GM18951 (cell line): ENCODE measurements around the gene MAPKAPK2.

Experiments
- POLR2A ChIP-seq: IDR thresholded peaks from 4 replicates; pipeline ENCODE4 v1.6.1; 2011; ENCODE audit warnings: mild to moderate bottlenecking; ENCODE audit not compliant: insufficient read length, insufficient read depth; ENCODE audit errors: extremely low read depth
- in situ Hi-C: fragments of 300-500 bp; cut with MboI; formaldehyde crosslinking; loops from one replicate; pipeline ENCODE4 v1.12.0; 2022; ENCODE audit warnings: low sequenced_read_pairs, mixed read lengths, inconsistent platforms; ENCODE audit not compliant: unreplicated experiment

MAPKAPK2 gene

DNA sequence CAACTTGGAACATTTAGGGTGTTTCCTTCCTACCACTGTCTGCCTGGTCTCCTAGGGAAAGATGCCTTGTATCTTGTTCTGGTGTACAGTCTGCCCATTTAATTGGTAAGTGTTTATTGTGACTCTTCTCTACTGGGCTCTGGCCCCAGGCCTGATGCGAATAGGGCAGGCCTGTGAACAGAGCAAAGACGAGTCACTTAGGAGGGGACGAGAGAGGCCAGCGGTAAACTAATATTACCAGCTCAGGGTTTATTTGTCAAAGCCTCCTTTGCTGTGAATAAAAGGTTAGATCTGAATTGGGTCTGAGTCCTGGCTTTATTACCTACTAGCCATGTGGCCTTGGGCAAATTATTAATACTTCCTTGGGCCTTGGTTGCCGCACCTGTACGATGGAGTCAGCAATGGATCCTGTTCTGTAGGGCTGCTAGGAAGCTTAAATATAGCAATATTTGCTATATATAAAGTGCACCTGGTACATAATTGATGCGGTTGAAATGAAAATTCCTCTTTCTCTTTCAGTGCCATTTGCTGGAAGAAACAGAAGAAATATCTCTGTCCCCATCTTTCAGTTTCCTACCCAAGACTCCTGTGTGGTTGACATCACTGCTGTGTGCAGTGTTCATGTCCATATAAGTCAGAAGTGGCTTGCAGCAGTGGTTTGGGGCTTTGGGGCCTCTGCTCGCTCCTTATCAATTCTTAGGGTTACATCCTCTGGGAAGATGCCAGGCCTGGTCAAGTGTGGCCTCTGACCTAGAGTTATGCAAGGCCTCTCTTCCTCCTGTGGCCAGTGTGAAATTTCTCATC is 32.4 kb downstream of the MAPKAPK2 start:
- no peak for TF ChIP-seq POLR2A
- in situ Hi-C loops: no loop called here

- in situ Hi-C loops: no loop called here
- TF ChIP-seq POLR2A: no peak
Observed at GRCh38 chr1:206717674-206717989, 32.9 kb downstream of the MAPKAPK2 start.

DNA sequence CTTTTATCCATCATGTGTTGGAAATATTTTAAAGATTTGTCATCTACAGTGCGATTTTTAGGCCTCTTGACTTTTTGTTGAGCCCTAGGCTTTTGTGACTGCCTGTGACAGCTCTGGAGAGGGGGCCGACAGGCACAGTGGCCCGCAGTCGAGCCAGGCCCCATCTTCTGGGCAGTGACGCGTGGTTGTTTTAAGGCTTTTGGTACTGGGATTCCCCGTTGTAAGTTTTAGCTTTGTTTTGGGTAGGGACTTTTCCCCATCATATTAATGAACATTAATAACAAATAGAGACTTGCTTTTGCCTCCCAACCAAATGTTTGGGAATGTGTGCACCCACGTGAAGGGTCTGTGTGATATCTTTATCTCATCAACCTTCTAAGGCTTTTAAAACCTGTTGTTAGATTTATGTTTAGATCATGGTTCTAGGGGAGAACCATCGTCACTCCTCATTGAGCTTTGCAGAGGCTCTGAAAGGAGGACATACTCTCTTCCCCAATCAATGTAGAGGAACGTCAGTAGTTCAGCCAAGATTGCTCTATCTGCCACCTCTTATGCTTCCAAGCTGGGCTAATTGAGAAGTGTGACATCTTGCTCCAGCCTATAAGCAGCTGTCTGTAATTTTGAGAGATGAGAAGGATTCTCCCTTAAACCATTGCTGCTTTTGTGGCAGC is 34.6 kb downstream of the MAPKAPK2 start:
- TF ChIP-seq POLR2A: no peak
- in situ Hi-C loops: no loop called here

GRCh38 chr1:206721454-206721853 is 36.7 kb downstream of the MAPKAPK2 start:
- no peak for TF ChIP-seq POLR2A
- in situ Hi-C loops: no loop called here

GRCh38 chr1:206722751-206723461 is 38.2 kb downstream of the MAPKAPK2 start:
- TF ChIP-seq POLR2A: no peak
- in situ Hi-C loops: no loop called here

DNA sequence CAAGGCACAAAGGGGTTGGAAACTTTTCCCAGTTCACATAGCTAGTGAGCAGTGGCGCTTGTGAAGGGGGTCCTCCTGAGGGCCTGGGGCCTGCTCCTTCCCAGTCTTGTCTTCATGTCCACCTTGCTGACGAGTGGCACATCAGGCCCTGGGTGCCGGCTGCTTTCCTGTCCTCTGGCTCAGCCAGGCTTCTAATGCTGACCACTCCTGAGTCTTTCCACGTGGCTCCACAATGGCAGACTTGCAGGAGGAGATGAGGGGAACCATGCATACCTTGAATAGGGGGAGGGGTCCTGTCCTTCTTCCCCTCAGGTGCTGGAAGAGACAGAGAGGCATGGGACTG is 38.7 kb downstream of the MAPKAPK2 start:
- in situ Hi-C loops: no loop called here

DNA sequence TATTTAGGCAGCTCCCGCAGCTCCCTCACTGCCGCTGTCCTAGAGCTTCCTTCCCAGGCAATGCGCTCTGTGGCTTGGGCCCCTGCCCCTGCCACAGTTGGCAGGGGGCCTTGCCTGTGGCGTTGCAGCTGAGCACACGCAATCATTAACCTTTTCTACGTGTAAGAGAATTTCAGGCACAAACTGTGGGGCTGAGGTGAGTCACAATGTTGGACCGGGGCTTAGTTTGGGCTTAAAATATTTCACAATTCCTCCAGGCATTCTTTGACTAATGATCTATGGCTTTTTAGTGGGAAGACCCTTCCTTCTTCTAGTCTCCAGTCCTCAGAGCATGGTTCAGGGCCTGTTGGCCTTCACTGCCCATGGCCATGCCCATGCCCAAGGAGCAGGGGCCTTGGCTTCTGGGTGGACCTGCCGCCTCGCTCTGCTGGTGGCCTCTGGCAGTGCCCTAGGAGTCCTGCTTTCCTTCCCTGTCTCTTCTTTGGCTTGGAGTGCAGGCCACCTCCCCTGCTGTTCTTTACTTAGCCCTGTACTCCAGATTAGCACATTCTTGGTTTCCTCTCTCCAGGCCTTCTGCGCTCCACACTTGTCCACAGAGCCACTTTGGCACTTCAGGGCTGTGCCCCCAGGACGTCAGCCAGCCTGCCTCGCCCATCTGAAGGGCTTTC is 39.2 kb downstream of the MAPKAPK2 start:
- TF ChIP-seq POLR2A: no peak
- in situ Hi-C loops: no loop called here

More for the DNA sequence above, 38.7 kb downstream of the MAPKAPK2 start:
- no peak for TF ChIP-seq POLR2A

DNA sequence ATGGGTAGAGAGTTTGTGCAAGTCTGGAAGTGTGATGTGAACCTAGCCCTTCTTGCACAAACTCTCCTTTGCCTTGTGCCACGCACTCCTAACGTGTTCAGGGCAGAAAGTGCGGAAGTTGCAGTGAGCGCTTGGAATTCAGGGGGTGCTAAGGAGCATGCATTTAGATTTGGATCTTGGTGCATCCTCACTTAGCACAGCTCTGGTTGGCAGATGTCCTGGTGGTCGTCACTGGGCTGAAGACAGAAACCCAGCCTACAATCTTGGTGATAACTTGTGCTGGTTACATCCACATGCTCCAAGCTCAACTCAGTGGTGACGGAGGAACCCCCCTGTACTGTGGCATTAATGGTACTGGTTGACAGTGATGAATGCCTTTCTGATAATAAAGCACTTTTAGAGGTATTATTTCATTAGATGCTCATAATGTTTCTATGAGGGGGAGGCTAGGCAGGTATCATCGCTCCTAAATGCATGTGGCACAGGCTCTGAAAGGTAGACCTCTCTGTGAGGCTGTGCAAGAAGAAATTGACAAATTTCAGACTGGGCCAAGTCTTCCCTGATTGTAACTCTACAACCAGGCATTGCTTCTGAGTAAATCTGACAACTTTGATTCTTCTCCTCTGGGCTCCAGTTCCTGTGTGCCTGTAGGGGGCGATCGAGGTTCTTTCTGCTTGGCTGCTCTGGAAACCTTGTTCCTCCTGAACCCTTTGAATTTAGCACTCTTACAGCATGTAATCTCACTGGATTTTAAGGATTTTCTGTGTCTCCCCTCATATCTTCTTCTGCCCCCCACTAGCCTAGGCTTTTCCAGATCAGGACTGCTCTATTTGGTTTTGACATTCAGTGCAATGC is 40.6 kb downstream of the MAPKAPK2 start:
- in situ Hi-C loops: loop anchor here (5.0 kb wide), 1 partner anchor 257 kb away; no protein-coding TSS in a partner anchor
- TF ChIP-seq POLR2A: no peak

GRCh38 chr1:206727981-206728696 is 43.4 kb downstream of the MAPKAPK2 start:
- in situ Hi-C loops: loop anchor here (5.0 kb wide), 1 partner anchor 254 kb away; no protein-coding TSS in a partner anchor
- no peak for TF ChIP-seq POLR2A

DNA sequence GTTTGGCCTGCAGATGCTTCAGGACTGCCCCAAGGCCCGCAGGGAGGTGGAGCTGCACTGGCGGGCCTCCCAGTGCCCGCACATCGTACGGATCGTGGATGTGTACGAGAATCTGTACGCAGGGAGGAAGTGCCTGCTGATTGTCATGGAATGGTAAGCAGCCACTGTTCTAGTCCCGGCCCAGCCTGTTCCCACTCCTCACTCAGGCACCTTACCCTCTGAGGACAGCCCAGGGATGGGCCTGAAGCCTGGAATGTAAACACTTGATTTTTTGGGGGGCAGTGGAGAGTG is 43.9 kb downstream of the MAPKAPK2 start:
- in situ Hi-C loops: loop anchor here (5.0 kb wide), 1 partner anchor 254 kb away; no protein-coding TSS in a partner anchor
- TF ChIP-seq POLR2A: no peak

- no peak for TF ChIP-seq POLR2A
- in situ Hi-C loops: loop anchor here (5.0 kb wide), 1 partner anchor 253 kb away; no protein-coding TSS in a partner anchor
Observed at GRCh38 chr1:206729050-206729449, 44.3 kb downstream of the MAPKAPK2 start.

GRCh38 chr1:206729507-206729906 is 44.8 kb downstream of the MAPKAPK2 start:
- TF ChIP-seq POLR2A: no peak
- in situ Hi-C loops: loop anchor here (5.0 kb wide), 1 partner anchor 253 kb away; no protein-coding TSS in a partner anchor
